PC-3 (cell line): ENCODE measurements around the gene GABARAPL1.

ENCODE experiments used
- CTCF ChIP-seq: fragments of 300-600 bp; sonication (generic); conservative IDR thresholded peaks from 2 replicates; pipeline ENCODE4 v1.5.1; 2017; ENCODE audit warnings: antibody characterized with exemption, low read depth, mild to moderate bottlenecking, low read length
- EZH2 ChIP-seq: fragments of 300-600 bp; sonication (generic); IDR thresholded peaks from one replicate; pipeline ENCODE4 v1.6.1; 2017; ENCODE audit warnings: antibody characterized with exemption, mild to moderate bottlenecking, low read length; ENCODE audit not compliant: unreplicated experiment

GRCh38 chr12:10241727-10242126, 29.1 kb downstream of the GABARAPL1 start:
- TF ChIP-seq CTCF (no peak), EZH2 (no peak)
